SK-MEL-5 (cell line): ENCODE measurements around the gene PTPRD. TPM values are rescaled to one million over a fixed set of nuclear protein-coding genes. Genes with fewer than 3 reads are reported as not detected.

ENCODE experiments used
- DNase-seq: peaks from one replicate; pipeline ENCODE4 v3.0.0-alpha.2; 2016; ENCODE audit warnings: low read depth, low spot score
- in situ Hi-C: cut with HindIII; loops from 2 replicates; pipeline ENCODE4 v1.10.0; 2016; ENCODE audit warnings: low sequenced_read_pairs, high pct_unique_total_duplicates, low pct_unique_long_range_greater_than_20kb
- total RNA-seq: library from RNA; depleted of rRNA; stranded (reverse); fragments of >200 nt; shearing (Covaris generic); gene quantifications from 2 replicates; pipeline ENCODE4 v1.2.3, GENCODE V29; 2014

The PTPRD gene
- total RNA-seq, 1 experiment from 2014 or later: 2.1 TPM

DNA sequence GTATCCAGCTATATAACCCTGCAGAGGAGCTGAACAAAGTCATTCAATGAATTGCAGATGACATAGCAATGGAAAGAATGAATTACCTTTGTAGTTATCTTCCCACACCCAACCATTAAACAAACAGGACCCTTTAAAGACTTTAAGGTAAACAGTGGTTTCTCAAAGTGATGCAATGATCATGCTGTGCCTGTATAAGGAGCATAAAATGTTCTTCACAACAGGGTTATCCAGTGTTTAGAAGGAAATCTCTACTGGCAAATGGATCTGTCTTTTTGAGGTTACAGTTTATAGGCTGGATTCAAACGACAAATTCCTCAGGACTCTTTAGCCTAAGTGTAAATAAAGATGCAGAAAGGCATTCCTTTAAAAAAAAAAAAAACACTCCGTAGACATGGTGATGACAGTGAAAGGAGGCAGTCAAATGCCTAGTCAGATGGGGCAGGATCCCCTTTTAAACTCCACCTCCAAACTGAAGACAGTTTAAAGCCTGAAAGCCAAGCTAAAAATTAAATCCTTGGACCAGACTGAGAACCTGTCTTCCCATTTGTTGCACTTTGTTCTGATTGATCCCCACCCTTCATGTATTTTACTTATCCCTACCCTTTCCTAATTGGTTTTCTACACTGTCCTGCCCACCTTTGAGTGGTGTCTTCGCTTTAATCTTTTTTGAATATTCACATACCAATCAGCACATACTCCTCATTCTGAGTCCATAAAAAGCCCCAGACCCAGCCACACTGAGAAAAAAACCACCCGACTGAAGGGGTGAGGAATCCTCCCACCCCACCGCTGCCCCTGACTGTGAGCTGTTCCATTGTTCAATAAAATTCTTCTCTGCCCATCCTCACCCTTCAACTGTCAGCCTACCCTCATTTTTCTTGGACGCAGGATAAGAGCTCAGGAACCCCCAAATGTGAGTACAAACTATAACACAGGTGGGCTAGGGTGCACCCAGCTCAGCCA is 2052.0 kb downstream of the PTPRD start:
- in situ Hi-C loops: no loop called here
- DNase-seq: no peak

DNA sequence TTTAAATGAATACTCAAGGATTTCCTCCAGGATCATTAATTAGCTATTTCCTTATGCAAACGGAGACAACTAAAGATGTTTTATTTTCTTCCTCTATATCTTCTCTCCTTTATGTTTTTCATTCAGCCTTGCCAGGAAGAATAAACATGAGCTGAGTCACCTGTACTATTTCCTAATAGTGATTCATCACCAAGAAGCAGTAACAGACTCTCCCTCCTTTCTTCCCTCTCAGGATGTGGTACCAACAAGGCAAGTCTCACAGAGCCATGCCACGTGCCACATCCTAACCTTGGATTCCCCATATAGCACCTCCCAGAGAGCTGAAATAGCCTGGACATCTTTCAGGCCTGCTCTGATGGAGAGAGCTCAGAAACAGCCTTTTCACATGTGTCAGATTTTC is 2054.6 kb downstream of the PTPRD start:
- DNase-seq: no peak
- in situ Hi-C loops: no loop called here

DNA sequence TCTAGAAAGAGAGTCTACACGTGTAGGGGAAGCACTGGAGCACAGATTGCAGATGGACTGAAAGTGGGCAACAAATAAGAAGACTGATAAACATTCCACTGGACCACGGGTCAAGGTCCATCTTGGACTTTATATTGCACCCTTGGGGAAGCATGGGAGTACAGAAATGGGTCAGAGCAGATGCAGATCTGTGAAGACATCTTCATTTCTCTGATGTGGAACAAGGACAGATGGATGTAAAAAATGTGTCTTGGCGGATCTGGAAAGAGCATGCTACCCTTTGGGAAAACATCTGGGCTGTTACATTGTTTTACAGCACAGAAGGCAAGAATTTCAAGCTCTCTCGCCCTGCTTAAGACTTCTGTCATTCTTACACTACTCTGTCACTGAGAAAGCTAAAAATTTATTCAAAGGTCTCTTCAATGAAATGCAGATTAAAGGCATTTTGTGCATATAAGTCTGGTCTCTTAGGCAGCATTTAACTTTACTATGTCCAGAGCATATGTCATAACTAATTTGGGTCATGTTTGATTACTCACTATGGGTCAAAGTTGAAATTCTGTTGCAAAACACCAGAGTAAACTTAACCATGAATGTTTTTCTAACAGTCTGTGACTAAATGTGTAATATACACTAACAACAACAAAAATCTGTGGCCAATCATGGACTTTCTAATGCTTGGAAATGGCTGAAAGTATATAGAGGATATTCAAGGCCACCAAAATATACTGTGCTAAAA is 2056.9 kb downstream of the PTPRD start:
- in situ Hi-C loops: no loop called here
- no peak for DNase-seq

DNA sequence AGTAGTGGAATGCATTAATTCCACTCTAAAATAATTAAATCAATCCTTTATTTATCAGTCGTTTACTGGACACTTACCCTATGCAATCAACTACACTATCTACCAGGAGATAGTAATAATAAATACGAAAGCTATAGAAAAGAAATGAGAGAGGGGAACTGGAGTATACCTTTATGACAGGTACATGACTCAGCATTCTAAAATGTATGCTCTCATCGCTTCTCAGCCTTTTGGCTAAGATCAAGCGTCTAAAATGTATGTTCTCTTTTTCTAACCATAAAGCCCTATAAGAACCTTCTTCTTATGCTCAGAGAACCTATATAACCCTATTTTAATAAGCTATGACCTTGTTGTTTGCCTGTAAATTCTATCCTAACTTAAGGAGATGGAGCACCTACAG is 2059.4 kb downstream of the PTPRD start:
- DNase-seq: no peak
- in situ Hi-C loops: no loop called here

DNA sequence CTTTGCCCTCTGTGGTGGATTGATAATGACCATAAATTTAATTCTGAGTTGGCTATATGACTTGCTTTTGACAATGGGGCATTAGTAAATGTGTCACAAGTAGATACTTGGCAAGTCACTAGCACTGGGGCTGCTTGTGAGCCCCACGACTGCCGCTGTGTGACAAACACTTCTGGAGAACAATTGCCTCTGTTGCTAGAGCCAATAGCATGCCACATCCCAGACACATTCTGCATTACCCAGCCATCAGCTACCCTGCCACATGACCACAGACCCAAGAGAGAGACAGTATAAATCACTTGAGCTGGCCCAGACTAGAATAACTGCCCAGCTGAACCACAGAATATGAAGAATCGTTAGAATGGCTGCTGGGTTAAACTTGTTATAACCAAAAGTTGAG is 2060.1 kb downstream of the PTPRD start:
- no peak for DNase-seq
- in situ Hi-C loops: no loop called here

DNA sequence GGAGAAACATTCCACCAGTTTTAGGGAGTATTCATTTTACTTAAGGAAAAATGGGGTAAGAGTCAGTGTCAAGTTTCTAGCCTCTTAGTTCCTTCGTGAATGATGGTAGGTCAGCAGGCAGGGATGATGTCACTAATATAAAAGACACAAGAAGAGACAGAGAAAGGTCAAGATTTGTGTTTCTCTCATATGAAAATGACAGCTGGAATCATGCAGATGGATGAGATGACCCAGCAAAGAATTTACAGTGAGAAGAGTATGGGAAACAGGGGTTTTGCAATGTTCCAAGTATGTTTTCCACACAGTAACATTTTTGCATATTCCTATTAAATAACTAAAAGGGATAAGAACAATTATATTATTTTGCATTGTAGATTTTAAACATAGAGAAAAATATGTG is 2063.6 kb downstream of the PTPRD start:
- in situ Hi-C loops: no loop called here

GRCh38 chr9:8543219-8543618 is 2069.6 kb downstream of the PTPRD start:
- DNase-seq: no peak
- in situ Hi-C loops: no loop called here

More for the DNA sequence above, 2063.6 kb downstream of the PTPRD start:
- DNase-seq: no peak

DNA sequence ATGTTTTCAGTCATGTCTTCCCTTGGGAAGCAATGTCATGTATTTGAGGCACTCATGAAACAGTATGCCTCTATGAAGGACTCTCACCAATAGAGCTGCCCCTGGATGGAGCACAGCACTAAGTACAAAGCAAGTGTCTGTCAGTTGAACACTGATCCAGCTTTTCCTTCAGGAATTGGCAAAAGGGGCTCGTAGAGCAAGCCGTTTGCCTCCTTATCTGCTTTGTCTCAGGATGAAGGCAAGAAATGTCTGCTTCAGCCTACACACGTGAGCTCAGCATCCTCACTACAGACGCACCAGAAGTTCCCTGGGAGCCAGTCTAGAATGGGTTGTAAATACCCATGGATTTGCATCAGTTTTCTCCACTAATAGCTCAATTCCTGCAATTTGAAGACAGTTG is 2070.3 kb downstream of the PTPRD start:
- no peak for DNase-seq
- in situ Hi-C loops: no loop called here

- in situ Hi-C loops: no loop called here
- DNase-seq: no peak
These were observed 2073.1 kb downstream of the PTPRD start for GRCh38 chr9:8539681-8540197.

- in situ Hi-C loops: no loop called here
- DNase-seq: no peak
These were observed 2076.0 kb downstream of the PTPRD start for GRCh38 chr9:8536845-8537244.

GRCh38 chr9:8534828-8535227 is 2078.0 kb downstream of the PTPRD start:
- in situ Hi-C loops: no loop called here
- no peak for DNase-seq

DNA sequence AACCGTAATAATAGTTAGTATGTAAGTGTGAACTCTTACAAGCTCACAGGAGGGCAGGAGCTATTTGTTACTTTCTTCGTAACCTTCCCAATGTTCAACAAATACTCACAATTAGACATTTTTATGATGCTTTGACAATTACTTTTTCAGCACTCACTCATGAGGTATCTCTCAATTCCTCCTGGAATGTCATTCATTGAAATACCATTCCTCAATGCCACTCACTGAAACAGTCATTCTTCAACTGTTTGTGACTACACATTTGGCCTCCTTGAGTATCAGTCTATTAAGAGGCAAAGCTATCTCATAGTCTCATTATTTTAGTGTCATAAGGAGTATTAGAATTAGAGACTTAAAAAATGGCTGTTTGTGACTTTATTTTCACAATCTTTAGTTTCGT is 2079.1 kb downstream of the PTPRD start:
- in situ Hi-C loops: no loop called here
- DNase-seq: no peak

DNA sequence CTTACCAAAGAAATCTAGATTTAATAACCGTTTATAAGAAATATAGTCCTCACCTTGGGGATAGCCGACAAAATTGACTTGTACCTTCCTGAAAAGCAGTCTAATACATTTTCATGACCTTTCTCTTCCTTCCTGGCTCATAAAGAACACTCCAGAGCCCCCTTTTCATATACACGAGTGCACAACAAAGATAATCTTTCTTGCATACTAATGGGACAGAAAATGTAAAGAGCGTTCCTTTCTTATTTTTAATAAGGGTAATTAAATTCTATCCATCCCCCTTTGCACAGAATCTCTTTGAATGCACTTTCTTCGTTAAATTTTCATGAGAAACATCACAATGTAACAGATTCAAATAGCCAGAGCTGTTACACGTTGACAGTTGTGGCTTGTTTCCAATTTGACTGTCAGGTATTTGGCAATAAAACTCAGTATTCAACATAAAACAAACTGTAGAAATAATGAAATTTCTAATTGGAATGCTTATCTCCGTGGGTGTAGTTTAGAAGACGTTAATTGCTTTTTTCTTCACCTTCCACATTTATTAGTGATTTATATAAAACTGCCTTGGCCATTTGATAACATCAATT is 2080.9 kb downstream of the PTPRD start:
- in situ Hi-C loops: no loop called here
- no peak for DNase-seq

GRCh38 chr9:8521112-8521511 is 2091.7 kb downstream of the PTPRD start:
- DNase-seq: no peak
- in situ Hi-C loops: no loop called here

DNA sequence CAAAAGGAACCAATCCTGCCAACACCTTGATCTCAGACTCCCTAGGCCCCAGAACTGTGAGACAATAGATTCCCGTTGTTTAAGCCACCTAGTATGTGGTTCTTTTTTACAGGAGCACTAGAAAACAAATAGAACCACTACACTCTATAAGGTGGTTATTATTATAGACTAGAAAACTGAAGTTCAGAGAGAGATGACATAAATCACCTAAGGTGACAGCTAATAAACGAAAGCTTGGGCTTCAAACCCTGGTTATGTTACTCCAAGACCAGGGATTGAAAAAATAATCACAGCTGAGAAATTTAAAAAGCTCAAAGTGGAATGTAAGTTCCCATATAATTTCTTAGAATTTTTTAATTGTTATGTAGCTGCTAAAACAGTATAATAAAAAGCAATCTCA is 2097.1 kb downstream of the PTPRD start:
- in situ Hi-C loops: no loop called here
- DNase-seq: no peak

DNA sequence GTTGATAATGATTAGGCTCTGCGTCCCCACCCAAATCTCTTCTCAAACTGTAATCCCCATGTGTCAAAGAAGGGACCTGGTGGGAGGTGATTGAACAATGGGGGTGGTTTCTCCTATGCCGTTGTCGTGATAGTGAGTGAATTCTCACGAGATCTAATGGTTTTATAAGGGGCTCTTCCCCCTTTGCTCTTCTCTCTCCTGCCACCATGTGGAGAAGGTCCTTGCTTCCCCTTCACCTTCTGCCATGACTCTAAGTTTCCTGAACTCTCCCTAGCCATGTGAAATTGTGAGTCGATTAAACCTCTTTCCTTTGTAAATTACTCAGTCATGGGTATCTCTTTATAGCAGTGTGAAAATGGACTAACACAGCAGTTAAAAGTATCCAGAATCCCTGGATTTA is 2098.0 kb downstream of the PTPRD start:
- DNase-seq: peak; percentile 32
- in situ Hi-C loops: no loop called here

- in situ Hi-C loops: no loop called here
- no peak for DNase-seq
These were observed 2104.0 kb downstream of the PTPRD start for GRCh38 chr9:8508671-8509290.

DNA sequence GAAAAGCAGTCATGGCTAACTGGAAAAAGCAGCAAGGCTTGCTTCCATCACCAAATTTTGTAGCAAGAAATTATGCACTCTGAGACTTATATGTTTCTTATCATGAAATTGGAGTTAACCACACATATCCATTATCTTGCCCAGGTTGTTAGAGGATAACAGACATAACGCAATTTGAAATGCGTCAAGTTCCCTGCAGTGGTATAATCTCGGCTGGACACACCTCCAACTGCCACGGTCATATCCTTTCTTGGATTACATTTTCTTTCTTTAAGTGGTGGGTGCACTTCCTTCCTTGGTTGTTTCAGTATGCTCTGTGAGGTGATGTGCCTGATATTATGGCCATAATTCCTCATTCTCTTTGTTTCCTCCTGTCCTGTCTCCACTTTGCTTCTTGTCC is 2118.2 kb downstream of the PTPRD start:
- no peak for DNase-seq
- in situ Hi-C loops: no loop called here
